PC-9 (cell line): ENCODE measurements around the gene TAF3. TPM values are rescaled to one million over a fixed set of nuclear protein-coding genes. Genes with fewer than 3 reads are reported as not detected.

Source experiments
- BruUV-seq: library from RNA; stranded (reverse); fragments of 400-500 nt; replicated peaks from 2 replicates; lab custom pipeline; 2021; lab: Mats Ljungman, UMichigan
- CTCF ChIA-PET: fragments of 300-600 bp; sonication (Branson Sonifier 250); formaldehyde crosslinking; loops from one replicate; lab custom pipeline; 2022; ENCODE audit warnings: antibody characterized with exemption; lab: Charles Lee
- POLR2A ChIA-PET: fragments of 300-600 bp; sonication (Branson Sonifier 250); formaldehyde crosslinking; loops from one replicate; lab custom pipeline; 2022; ENCODE audit warnings: antibody characterized with exemption; ENCODE audit not compliant: unreplicated experiment; lab: Charles Lee
- DNase-seq, 2 experiments: peaks; one replicate each; pipeline versions ENCODE4 v3.0.0 to v3.0.0-alpha.2; 2015 to 2022; ENCODE audit warnings: mixed read lengths in 1 of 2
- H2AFZ ChIP-seq: fragments of 200-600 bp; sonication (generic); 2 replicates; pipeline ENCODE4 v1.8.1; 2017; ENCODE audit warnings: antibody characterized with exemption
- H3F3A ChIP-seq: fragments of 200-600 bp; sonication (generic); 2 replicates; pipeline ENCODE4 v1.8.1; 2017; ENCODE audit warnings: antibody characterized with exemption, mild to moderate bottlenecking, low read depth; ENCODE audit not compliant: insufficient read depth
- H3K27ac ChIP-seq: fragments of 200-600 bp; sonication (generic); 2 replicates; pipeline ENCODE4 v1.6.1; 2016; ENCODE audit warnings: mixed run types
- H3K27me3 ChIP-seq: fragments of 200-600 bp; sonication (generic); 2 replicates; pipeline ENCODE4 v1.6.1; 2016; ENCODE audit warnings: low read depth, mixed run types; ENCODE audit not compliant: insufficient read depth
- H3K36me3 ChIP-seq: fragments of 200-600 bp; sonication (generic); 2 replicates; pipeline ENCODE4 v1.6.1; 2016; ENCODE audit warnings: low read depth, mixed run types
- H3K4me1 ChIP-seq: fragments of 200-600 bp; sonication (generic); replicated peaks from 2 replicates; pipeline ENCODE4 v1.6.1; 2016; ENCODE audit warnings: mixed run types; ENCODE audit not compliant: insufficient read depth
- H3K4me2 ChIP-seq: fragments of 200-600 bp; sonication (generic); 2 replicates; pipeline ENCODE4 v1.6.1; 2017; ENCODE audit warnings: mixed run types
- H3K4me3 ChIP-seq: fragments of 200-600 bp; sonication (generic); 2 replicates; pipeline ENCODE4 v1.6.1; 2016; ENCODE audit warnings: mixed run types
- H3K79me2 ChIP-seq: fragments of 200-600 bp; sonication (generic); 2 replicates; pipeline ENCODE4 v1.6.1; 2017; ENCODE audit warnings: low read depth, mixed run types
- H3K9me2 ChIP-seq: fragments of 200-600 bp; sonication (generic); 2 replicates; pipeline ENCODE4 v1.8.1; 2017; ENCODE audit warnings: mild to moderate bottlenecking; ENCODE audit not compliant: insufficient read depth
- H3K9me3 ChIP-seq: fragments of 200-600 bp; sonication (generic); 2 replicates; pipeline ENCODE4 v1.8.1; 2016; ENCODE audit warnings: low read depth; ENCODE audit not compliant: insufficient read depth
- H4K20me1 ChIP-seq: fragments of 200-600 bp; sonication (generic); 2 replicates; pipeline ENCODE4 v1.8.1; 2017; ENCODE audit not compliant: insufficient read depth
- EZH2 ChIP-seq: fragments of 200-600 bp; sonication (generic); IDR thresholded peaks from 2 replicates; pipeline ENCODE4 v1.8.0; 2017; ENCODE audit warnings: antibody characterized with exemption, low read depth
- intact Hi-C: fragments of 100-400 bp; cut with micrococcal nuclease; formaldehyde crosslinking; loops from one replicate; pipeline ENCODE4 v1.10.0; 2022; ENCODE audit not compliant: unreplicated experiment
- total RNA-seq: library from RNA; stranded (reverse); gene quantifications from 2 replicates; pipeline ENCODE4 v1.2.3, GENCODE V29; 2021
- TF ChIP-seq, protein P1 (sequence below): fragments of 200-600 bp; sonication (generic); conservative IDR thresholded peaks from 2 replicates; pipeline ENCODE4 v1.6.1; 2017; ENCODE audit warnings: mixed run types, antibody characterized with exemption, mild to moderate bottlenecking, moderate library complexity

Gene TAF3
- total RNA-seq, 1 experiment from 2014 or later: 7.7 TPM

- CTCF ChIA-PET: no interaction called here
- Histone ChIP-seq H3K9me3 (no peaks in the 10 kb centered on the region), H3K9me2 (no peaks in the 10 kb centered on the region), H3K79me2 (no peaks in the 10 kb centered on the region), H2AFZ (no peak overlapping the region), H3K4me1 (peaks cover 9% of the 10 kb centered on the region; the same call in 1 of the 2 replicates), H3K27ac (no peak overlapping the region), H3K4me3 (no peak overlapping the region), H3F3A (no peaks in the 10 kb centered on the region), H4K20me1 (no peaks in the 10 kb centered on the region), H3K4me2 (no peak overlapping the region), H3K27me3 (no peaks in the 10 kb centered on the region), H3K36me3 (no peaks in the 10 kb centered on the region)
- TF ChIP-seq, protein P1, sequence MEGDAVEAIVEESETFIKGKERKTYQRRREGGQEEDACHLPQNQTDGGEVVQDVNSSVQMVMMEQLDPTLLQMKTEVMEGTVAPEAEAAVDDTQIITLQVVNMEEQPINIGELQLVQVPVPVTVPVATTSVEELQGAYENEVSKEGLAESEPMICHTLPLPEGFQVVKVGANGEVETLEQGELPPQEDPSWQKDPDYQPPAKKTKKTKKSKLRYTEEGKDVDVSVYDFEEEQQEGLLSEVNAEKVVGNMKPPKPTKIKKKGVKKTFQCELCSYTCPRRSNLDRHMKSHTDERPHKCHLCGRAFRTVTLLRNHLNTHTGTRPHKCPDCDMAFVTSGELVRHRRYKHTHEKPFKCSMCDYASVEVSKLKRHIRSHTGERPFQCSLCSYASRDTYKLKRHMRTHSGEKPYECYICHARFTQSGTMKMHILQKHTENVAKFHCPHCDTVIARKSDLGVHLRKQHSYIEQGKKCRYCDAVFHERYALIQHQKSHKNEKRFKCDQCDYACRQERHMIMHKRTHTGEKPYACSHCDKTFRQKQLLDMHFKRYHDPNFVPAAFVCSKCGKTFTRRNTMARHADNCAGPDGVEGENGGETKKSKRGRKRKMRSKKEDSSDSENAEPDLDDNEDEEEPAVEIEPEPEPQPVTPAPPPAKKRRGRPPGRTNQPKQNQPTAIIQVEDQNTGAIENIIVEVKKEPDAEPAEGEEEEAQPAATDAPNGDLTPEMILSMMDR: no peak
- TF ChIP-seq EZH2: no peak
- POLR2A ChIA-PET: no interaction called here
- no TSS peak for BruUV-seq
- DNase-seq: no peak
- intact Hi-C loops: no loop called here
Observed at GRCh38 chr10:8017277-8017676, 199.0 kb downstream of the TAF3 start.

DNA sequence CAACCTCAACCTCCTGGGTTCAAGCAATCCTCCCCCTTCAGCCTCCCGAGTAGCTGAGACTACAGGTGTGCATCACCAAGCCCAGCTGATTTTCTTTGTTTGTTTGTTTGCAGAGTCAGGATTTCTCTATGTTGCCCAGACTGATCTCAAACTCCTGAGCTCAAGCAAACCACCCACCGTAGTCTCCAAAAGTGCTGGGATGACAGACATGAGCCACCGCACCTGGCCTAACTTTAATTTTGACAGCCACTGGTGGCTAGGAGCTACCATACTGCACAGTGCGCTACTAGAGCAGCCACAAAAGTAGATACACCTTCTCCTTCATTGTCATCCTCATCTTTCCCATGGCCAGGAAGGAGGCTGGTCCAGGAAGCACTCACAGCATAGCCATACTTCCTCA, 205.0 kb downstream of the TAF3 start:
- Histone ChIP-seq H3K36me3 (no peaks in the 10 kb centered on the region), H3K79me2 (no peaks in the 10 kb centered on the region), H3F3A (no peaks in the 10 kb centered on the region), H4K20me1 (no peaks in the 10 kb centered on the region), H3K4me1 (no peaks in the 10 kb centered on the region), H3K9me2 (no peaks in the 10 kb centered on the region), H3K4me2 (no peak overlapping the region), H3K9me3 (no peaks in the 10 kb centered on the region), H3K27ac (no peak overlapping the region), H2AFZ (no peak overlapping the region), H3K4me3 (no peak overlapping the region), H3K27me3 (no peaks in the 10 kb centered on the region)
- intact Hi-C loops: no loop called here
- no peak for DNase-seq
- ChIA-PET CTCF (no interaction called here), POLR2A (no interaction called here)
- BruUV-seq: no TSS peak
- TF ChIP-seq, protein P1: no peak
- no peak for TF ChIP-seq EZH2

- CTCF ChIA-PET: no interaction called here
- no peak overlapping the region for H3K27ac ChIP-seq
- H3K4me3 ChIP-seq: no peak overlapping the region
- POLR2A ChIA-PET: no interaction called here
- H3K4me1 ChIP-seq: no peaks in the 10 kb centered on the region
- no peaks in the 10 kb centered on the region for H3K9me3 ChIP-seq
- H3K9me2 ChIP-seq: no peaks in the 10 kb centered on the region
- no peaks in the 10 kb centered on the region for H4K20me1 ChIP-seq
- H3K79me2 ChIP-seq: no peaks in the 10 kb centered on the region
- H3K27me3 ChIP-seq: no peaks in the 10 kb centered on the region
- DNase-seq: no peak
- H3K4me2 ChIP-seq: no peak overlapping the region
- no peak for TF ChIP-seq EZH2
- TF ChIP-seq, protein P1: no peak
- H3F3A ChIP-seq: no peaks in the 10 kb centered on the region
- intact Hi-C loops: no loop called here
- BruUV-seq: no TSS peak
- no peaks in the 10 kb centered on the region for H3K36me3 ChIP-seq
- no peak overlapping the region for H2AFZ ChIP-seq
Observed at GRCh38 chr10:8023851-8024250, 205.5 kb downstream of the TAF3 start.
